Measurements from ENCODE around the gene JMJD6.

JMJD6 gene

GRCh38 chr17:76691379-76692191, 34.8 kb downstream of the JMJD6 start:
- H3K9ac ChIP-seq (ENCODE audit: low read depth, low read length, poor library complexity, severe bottlenecking): no peak overlapping the region
- H3K9me3 ChIP-seq (ENCODE audit: insufficient read depth, low read depth, low read length): no peaks in the 10 kb centered on the region
- H3K9me2 ChIP-seq (replicated peaks; ENCODE audit: low read depth, low read length): no peaks in the 10 kb centered on the region
- H3K27me3 ChIP-seq (ENCODE audit: insufficient read depth, low read length, poor library complexity, severe bottlenecking): no peaks in the 10 kb centered on the region
- no peak overlapping the region for H3K4me3 ChIP-seq (ENCODE audit: low read length, poor library complexity, severe bottlenecking)
- H3K4me2 ChIP-seq (ENCODE audit: low read depth, low read length, poor library complexity, severe bottlenecking): no peak overlapping the region
- H4K20me1 ChIP-seq (ENCODE audit: insufficient read depth, low read length, poor library complexity, severe bottlenecking): no peaks in the 10 kb centered on the region
- no peaks in the 10 kb centered on the region for H3K79me2 ChIP-seq (ENCODE audit: insufficient read depth, low read length)
- TF ChIP-seq CTCF (conservative IDR thresholded peaks at IDR 0.05; ENCODE audit: low read length): no peak
- TF ChIP-seq EZH2phosphoT487 (IDR thresholded peaks at IDR 0.05; ENCODE audit: borderline replicate concordance): no peak
- H2AFZ ChIP-seq (ENCODE audit: low read length): no peak overlapping the region
- H3K36me3 ChIP-seq (ENCODE audit: insufficient read depth, low read length): no peaks in the 10 kb centered on the region
- H3K4me1 ChIP-seq (ENCODE audit: insufficient read depth, low read length, poor library complexity, severe bottlenecking): no peaks in the 10 kb centered on the region
- H3F3A ChIP-seq (ENCODE audit: low read depth): no peaks in the 10 kb centered on the region

- no peaks in the 10 kb centered on the region for H3K36me3 ChIP-seq (ENCODE audit: insufficient read depth, low read length)
- no peaks in the 10 kb centered on the region for H3K4me1 ChIP-seq (ENCODE audit: insufficient read depth, low read length, poor library complexity, severe bottlenecking)
- no peak overlapping the region for H3K9ac ChIP-seq (ENCODE audit: low read depth, low read length, poor library complexity, severe bottlenecking)
- no peaks in the 10 kb centered on the region for H3K27me3 ChIP-seq (ENCODE audit: insufficient read depth, low read length, poor library complexity, severe bottlenecking)
- no peaks in the 10 kb centered on the region for H3F3A ChIP-seq (ENCODE audit: low read depth)
- H3K9me2 ChIP-seq (replicated peaks; ENCODE audit: low read depth, low read length): no peaks in the 10 kb centered on the region
- no peak overlapping the region for H3K4me2 ChIP-seq (ENCODE audit: low read depth, low read length, poor library complexity, severe bottlenecking)
- H2AFZ ChIP-seq (ENCODE audit: low read length): no peak overlapping the region
- H3K4me3 ChIP-seq (ENCODE audit: low read length, poor library complexity, severe bottlenecking): no peak overlapping the region
- TF ChIP-seq EZH2phosphoT487 (IDR thresholded peaks at IDR 0.05; ENCODE audit: borderline replicate concordance): no peak
- no peak for TF ChIP-seq CTCF (conservative IDR thresholded peaks at IDR 0.05; ENCODE audit: low read length)
- no peaks in the 10 kb centered on the region for H3K79me2 ChIP-seq (ENCODE audit: insufficient read depth, low read length)
- H4K20me1 ChIP-seq (ENCODE audit: insufficient read depth, low read length, poor library complexity, severe bottlenecking): no peaks in the 10 kb centered on the region
- no peaks in the 10 kb centered on the region for H3K9me3 ChIP-seq (ENCODE audit: insufficient read depth, low read depth, low read length)
Observed at GRCh38 chr17:76690596-76691280, 35.7 kb downstream of the JMJD6 start.

GRCh38 chr17:76689859-76690258, 36.5 kb downstream of the JMJD6 start:
- H3K9ac ChIP-seq (ENCODE audit: low read depth, low read length, poor library complexity, severe bottlenecking): no peak overlapping the region
- no peaks in the 10 kb centered on the region for H3K27me3 ChIP-seq (ENCODE audit: insufficient read depth, low read length, poor library complexity, severe bottlenecking)
- H2AFZ ChIP-seq (ENCODE audit: low read length): no peak overlapping the region
- H3K79me2 ChIP-seq (ENCODE audit: insufficient read depth, low read length): no peaks in the 10 kb centered on the region
- H4K20me1 ChIP-seq (ENCODE audit: insufficient read depth, low read length, poor library complexity, severe bottlenecking): no peaks in the 10 kb centered on the region
- H3K36me3 ChIP-seq (ENCODE audit: insufficient read depth, low read length): no peaks in the 10 kb centered on the region
- no peaks in the 10 kb centered on the region for H3F3A ChIP-seq (ENCODE audit: low read depth)
- no peaks in the 10 kb centered on the region for H3K9me3 ChIP-seq (ENCODE audit: insufficient read depth, low read depth, low read length)
- no peak overlapping the region for H3K4me2 ChIP-seq (ENCODE audit: low read depth, low read length, poor library complexity, severe bottlenecking)
- H3K4me3 ChIP-seq (ENCODE audit: low read length, poor library complexity, severe bottlenecking): no peak overlapping the region
- no peak for TF ChIP-seq CTCF (conservative IDR thresholded peaks at IDR 0.05; ENCODE audit: low read length)
- no peak for TF ChIP-seq EZH2phosphoT487 (IDR thresholded peaks at IDR 0.05; ENCODE audit: borderline replicate concordance)
- H3K9me2 ChIP-seq (replicated peaks; ENCODE audit: low read depth, low read length): no peaks in the 10 kb centered on the region
- H3K4me1 ChIP-seq (ENCODE audit: insufficient read depth, low read length, poor library complexity, severe bottlenecking): no peaks in the 10 kb centered on the region

All from Loucy (cell line).